ENCODE data around the gene ZMIZ1. TPM values are rescaled to one million over a fixed set of nuclear protein-coding genes. Genes with fewer than 3 reads are reported as not detected.
A peak's percentile ranks its signal among the peaks of the same experiment; 100 is the strongest.
"Not testable (repeated sequence)": the region's sequence is repeated elsewhere in the genome, so short reads cannot be mapped to it uniquely, and the experiment has no call there.

ZMIZ1 gene
- total RNA-seq, 1 donor from 2014 or later, result 84.7 TPM

- Histone ChIP-seq H3K27ac (no peak overlapping the region), H3K4me3 (no peak overlapping the region), H3K4me1 (no peaks in the 10 kb centered on the region), H3K9me3 (no peaks in the 10 kb centered on the region), H3K27me3 (no peaks in the 10 kb centered on the region), H3K36me3 (no peaks in the 10 kb centered on the region)
- ATAC-seq (peak; percentile 7), DNase-seq (no peak)
- TF ChIP-seq CTCF (IDR thresholded peaks at IDR 0.05), result no peak
- intact Hi-C loops (cut with DNase I), result no loop called here
Observed at GRCh38 chr10:79335470-79336235, 266.9 kb downstream of the ZMIZ1 start.

GRCh38 chr10:79336276-79336675 lies 267.5 kb downstream of the ZMIZ1 start:
- Histone ChIP-seq H3K4me1 (no peaks in the 10 kb centered on the region), H3K27me3 (no peaks in the 10 kb centered on the region), H3K9me3 (no peaks in the 10 kb centered on the region), H3K4me3 (no peak overlapping the region), H3K36me3 (no peaks in the 10 kb centered on the region), H3K27ac (no peak overlapping the region)
- TF ChIP-seq CTCF (IDR thresholded peaks at IDR 0.05), result no peak
- ATAC-seq (no peak), DNase-seq (no peak)
- intact Hi-C loops (cut with DNase I), result no loop called here

- Histone ChIP-seq H3K27me3 (no peaks in the 10 kb centered on the region), H3K36me3 (no peaks in the 10 kb centered on the region), H3K4me1 (no peaks in the 10 kb centered on the region), H3K4me3 (no peak overlapping the region), H3K27ac (no peak overlapping the region), H3K9me3 (no peaks in the 10 kb centered on the region)
- no peak for ATAC-seq
- intact Hi-C loops (cut with DNase I), result no loop called here
- peak; percentile 6 for DNase-seq
- no peak for TF ChIP-seq CTCF (IDR thresholded peaks at IDR 0.05)
Observed at GRCh38 chr10:79336739-79337138, 268.0 kb downstream of the ZMIZ1 start.

- H3K4me1 ChIP-seq; H3K27ac ChIP-seq; ATAC-seq; DNase-seq; H3K9me3 ChIP-seq; H3K27me3 ChIP-seq; intact Hi-C loops (cut with DNase I); H3K4me3 ChIP-seq; H3K36me3 ChIP-seq: not testable (repeated sequence)
Observed at GRCh38 chr10:79337783-79338469, 269.2 kb downstream of the ZMIZ1 start.

- H3K9me3 ChIP-seq, result no peaks in the 10 kb centered on the region
- no peak overlapping the region for H3K27ac ChIP-seq
- no peaks in the 10 kb centered on the region for H3K36me3 ChIP-seq
- DNase-seq (peak; percentile 37), ATAC-seq (no peak)
- intact Hi-C loops (cut with DNase I), result no loop called here
- H3K4me3 ChIP-seq, result no peak overlapping the region
- no peak for TF ChIP-seq CTCF (IDR thresholded peaks at IDR 0.05)
- no peaks in the 10 kb centered on the region for H3K27me3 ChIP-seq
- no peaks in the 10 kb centered on the region for H3K4me1 ChIP-seq
Observed at GRCh38 chr10:79339266-79339665, 270.5 kb downstream of the ZMIZ1 start.

- no peak for ATAC-seq
Observed at GRCh38 chr10:79340646-79341244, 272.0 kb downstream of the ZMIZ1 start.

More at GRCh38 chr10:79340646-79341244, 272.0 kb downstream of the ZMIZ1 start:
- H3K9me3 ChIP-seq, result no peaks in the 10 kb centered on the region
- intact Hi-C loops (cut with DNase I), result no loop called here
- no peak overlapping the region for H3K4me3 ChIP-seq
- TF ChIP-seq CTCF (IDR thresholded peaks at IDR 0.05), result no peak
- no peak overlapping the region for H3K27ac ChIP-seq
- no peak for DNase-seq
- no peaks in the 10 kb centered on the region for H3K27me3 ChIP-seq
- no peaks in the 10 kb centered on the region for H3K4me1 ChIP-seq
- H3K36me3 ChIP-seq, result no peaks in the 10 kb centered on the region
